Esophagus squamous epithelium (tissue), 5 donors: Measurements from ENCODE around the gene RRP36. TPM values are rescaled to one million over a fixed set of nuclear protein-coding genes. Genes with fewer than 3 reads are reported as not detected.

Source experiments
- DNase-seq: peaks from one replicate; lab custom pipeline; 2025; lab: John Stamatoyannopoulos, UW
- H3K27ac ChIP-seq, 4 donors: fragments of 200-600 bp; sonication (generic); one replicate each; pipeline ENCODE4 v1.5.1; 2016 to 2019; ENCODE audit warnings: mild to moderate bottlenecking in 1 of 4
- H3K27me3 ChIP-seq, 4 donors: fragments of 200-600 bp; sonication (generic); 1 replicate in 3 of 4; 2 replicates in 1 of 4; pipeline versions ENCODE4 v1.5.1 to v1.6.0; 2017 to 2021; ENCODE audit warnings: antibody characterized with exemption in 1 of 4
- H3K36me3 ChIP-seq, 3 donors: fragments of 200-600 bp; sonication (generic); one replicate each; pipeline ENCODE4 v1.5.1; 2016 to 2019
- H3K4me1 ChIP-seq, 3 donors: fragments of 200-600 bp; sonication (generic); one replicate each; pipeline ENCODE4 v1.5.1; 2017 to 2019
- H3K4me3 ChIP-seq, 4 donors: fragments of 200-600 bp; sonication (generic); 1 replicate in 3 of 4; 2 replicates in 1 of 4; pipeline ENCODE4 v1.5.1; 2016 to 2019; ENCODE audit warnings: mild to moderate bottlenecking in 2 of 4, moderate library complexity in 1 of 4
- H3K9me3 ChIP-seq, 3 donors: fragments of 200-600 bp; sonication (generic); one replicate each; pipeline ENCODE4 v1.5.1; 2016 to 2019
- POLR2A ChIP-seq, 4 donors: fragments of 450-650 bp; IDR thresholded peaks; one replicate each; pipeline ENCODE4 v1.6.1; 2017; ENCODE audit warnings: antibody characterized with exemption in 4 of 4, mild to moderate bottlenecking in 4 of 4, moderate library complexity in 3 of 4
- WGBS, 2 donors: methylation state at CpG; one replicate each; pipeline ENCODE4 v1.1.5; 2018; 5-methylcytosine and 5-hydroxymethylcytosine counted together
- intact Hi-C: fragments of 100-400 bp; cut with DNase I; formaldehyde crosslinking; loops from one replicate; pipeline ENCODE4 v1.15.0; 2022
- total RNA-seq, 4 donors: library from RNA; depleted of rRNA; stranded (reverse); fragments of >200 nt; gene quantifications; one replicate each; pipeline ENCODE4 v1.1.0, GENCODE V29; 2016
- TF ChIP-seq, protein P1 (sequence below), 6 experiments: fragments of 450-650 bp in 4 of 6; fragments of 200-600 bp in 2 of 6; sonication (generic) in 2 of 6; IDR thresholded peaks; one replicate each; pipeline ENCODE4 v1.5.1; 2016 to 2019; ENCODE audit warnings: antibody characterized with exemption in 6 of 6, mild to moderate bottlenecking in 4 of 6, moderate library complexity in 4 of 6
- donor health status: DM: yes; HTN: yes; CAD: no.

Gene RRP36
- total RNA-seq, 4 donors from 2014 or later = 52.5 to 66.4 (median 65.4) TPM

DNA sequence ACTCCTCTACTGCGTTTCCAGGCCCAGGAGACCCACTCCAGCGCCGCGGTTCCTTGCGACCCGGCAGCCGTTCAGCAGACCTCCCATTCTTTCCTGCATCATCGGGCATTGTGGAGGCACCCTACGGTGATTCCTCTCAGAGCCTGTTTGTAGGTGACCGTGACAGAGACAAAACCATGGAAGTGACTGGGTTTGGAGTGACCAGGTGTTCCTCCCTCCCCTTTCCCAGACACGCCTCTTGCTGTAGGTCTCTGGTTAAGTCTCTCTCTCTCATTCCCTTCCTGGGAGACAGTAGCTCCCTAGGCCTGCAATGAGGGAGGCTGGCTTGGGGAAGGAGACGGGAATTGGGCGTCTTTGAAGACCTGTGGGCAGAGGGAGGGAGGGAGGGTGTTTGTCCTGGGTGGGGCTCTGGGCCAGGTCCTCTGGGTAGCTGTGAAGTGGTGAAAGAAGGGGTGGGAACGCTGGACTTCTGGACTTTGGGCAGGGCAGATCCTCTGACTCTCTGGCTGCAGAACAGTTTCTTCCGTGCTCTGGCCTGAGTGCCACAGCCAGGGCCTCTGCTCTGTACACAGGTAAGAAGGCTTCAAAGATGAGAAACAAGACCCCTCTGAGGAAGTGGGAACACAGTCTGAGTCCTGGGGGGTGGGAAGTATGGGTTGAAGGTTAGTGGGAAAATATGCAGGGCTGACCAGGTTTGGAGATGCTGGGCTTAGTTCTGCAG is 38.8 kb downstream of the RRP36 start:
- Histone ChIP-seq H3K27me3 (no peaks in the 10 kb centered on the region), H3K36me3 (peaks cover 0 to 63% (median 4%) of the 10 kb centered on the region in 3 donors), H3K27ac (peak overlapping the region; percentile 89 to 97 (median 94)), H3K9me3 (no peaks in the 10 kb centered on the region), H3K4me1 (peaks cover 12 to 37% (median 19%) of the 10 kb centered on the region in 3 donors), H3K4me3 (peak overlapping the region; percentile 83 to 97 (median 90))
- DNase-seq = no peak
- TF ChIP-seq POLR2A (IDR thresholded peaks at IDR 0.05) = no peak
- TF ChIP-seq, protein P1, sequence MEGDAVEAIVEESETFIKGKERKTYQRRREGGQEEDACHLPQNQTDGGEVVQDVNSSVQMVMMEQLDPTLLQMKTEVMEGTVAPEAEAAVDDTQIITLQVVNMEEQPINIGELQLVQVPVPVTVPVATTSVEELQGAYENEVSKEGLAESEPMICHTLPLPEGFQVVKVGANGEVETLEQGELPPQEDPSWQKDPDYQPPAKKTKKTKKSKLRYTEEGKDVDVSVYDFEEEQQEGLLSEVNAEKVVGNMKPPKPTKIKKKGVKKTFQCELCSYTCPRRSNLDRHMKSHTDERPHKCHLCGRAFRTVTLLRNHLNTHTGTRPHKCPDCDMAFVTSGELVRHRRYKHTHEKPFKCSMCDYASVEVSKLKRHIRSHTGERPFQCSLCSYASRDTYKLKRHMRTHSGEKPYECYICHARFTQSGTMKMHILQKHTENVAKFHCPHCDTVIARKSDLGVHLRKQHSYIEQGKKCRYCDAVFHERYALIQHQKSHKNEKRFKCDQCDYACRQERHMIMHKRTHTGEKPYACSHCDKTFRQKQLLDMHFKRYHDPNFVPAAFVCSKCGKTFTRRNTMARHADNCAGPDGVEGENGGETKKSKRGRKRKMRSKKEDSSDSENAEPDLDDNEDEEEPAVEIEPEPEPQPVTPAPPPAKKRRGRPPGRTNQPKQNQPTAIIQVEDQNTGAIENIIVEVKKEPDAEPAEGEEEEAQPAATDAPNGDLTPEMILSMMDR (IDR thresholded peaks at IDR 0.05) = no peak
- WGBS, 2 donors = 5 to 17% methylated on average over 7 to 13 of the region's 15 CpGs
- intact Hi-C loops = loop anchor here (10.0 kb wide), 1 partner anchor 95 kb away; the partner anchor contains the start of gene GNMT

DNA sequence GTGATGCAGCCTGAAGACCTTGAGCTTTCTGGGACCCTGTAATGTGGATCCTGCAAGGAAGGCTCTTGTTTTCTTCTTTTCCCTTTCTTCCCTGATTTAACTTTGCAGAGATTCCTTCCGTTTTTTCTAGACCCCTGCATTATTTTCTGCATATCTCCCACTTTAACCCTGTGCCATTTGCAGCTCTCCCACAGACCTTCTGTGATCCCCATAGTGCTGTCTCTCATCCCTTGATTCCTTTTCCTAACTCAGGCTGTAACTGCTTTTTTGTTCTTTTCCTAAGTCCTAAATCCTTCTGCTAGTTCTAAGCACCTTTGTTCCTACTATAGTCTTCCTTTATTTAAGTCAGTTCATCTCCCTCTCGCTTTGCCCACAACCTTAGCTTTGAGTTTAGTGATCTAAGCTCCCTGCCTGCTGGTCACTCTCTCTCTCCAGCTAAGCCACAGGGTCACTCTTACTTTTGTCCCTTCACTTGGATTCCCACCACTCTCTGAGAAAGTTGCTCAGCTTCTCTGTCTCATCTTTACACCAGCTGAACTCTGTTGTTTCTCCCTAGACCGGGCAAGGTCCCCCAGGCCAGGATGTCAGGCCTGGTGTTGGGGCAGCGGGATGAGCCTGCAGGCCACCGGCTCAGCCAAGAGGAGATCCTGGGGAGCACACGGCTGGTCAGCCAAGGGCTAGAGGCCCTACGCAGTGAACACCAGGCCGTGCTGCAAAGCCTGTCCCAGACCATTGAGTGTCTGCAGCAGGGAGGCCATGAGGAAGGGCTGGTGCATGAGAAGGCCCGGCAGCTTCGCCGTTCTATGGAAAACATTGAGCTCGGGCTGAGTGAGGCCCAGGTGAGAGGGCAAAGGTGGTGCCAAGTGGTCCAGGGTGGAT is 39.6 kb downstream of the RRP36 start:
- peaks cover 12 to 37% (median 19%) of the 10 kb centered on the region in 3 donors for H3K4me1 ChIP-seq
- peak overlapping the region in 2 of 4 donors; percentile 87 to 97 for H3K4me3 ChIP-seq
- no peaks in the 10 kb centered on the region for H3K9me3 ChIP-seq
- 79 to 84% methylated on average over 6 to 7 of the region's 12 CpGs for WGBS, 2 donors
- H3K36me3 ChIP-seq = peaks cover 0 to 63% (median under 1%) of the 10 kb centered on the region in 3 donors
- peak overlapping the region in 2 of 4 donors; percentile 95 to 97 for H3K27ac ChIP-seq
- intact Hi-C loops = loop anchor here (10.0 kb wide), 1 partner anchor 96 kb away; the partner anchor contains the start of gene GNMT
- no peaks in the 10 kb centered on the region for H3K27me3 ChIP-seq
- DNase-seq = no peak
- TF ChIP-seq, protein P1 (IDR thresholded peaks at IDR 0.05) = no peak
- TF ChIP-seq POLR2A (IDR thresholded peaks at IDR 0.05) = no peak

DNA sequence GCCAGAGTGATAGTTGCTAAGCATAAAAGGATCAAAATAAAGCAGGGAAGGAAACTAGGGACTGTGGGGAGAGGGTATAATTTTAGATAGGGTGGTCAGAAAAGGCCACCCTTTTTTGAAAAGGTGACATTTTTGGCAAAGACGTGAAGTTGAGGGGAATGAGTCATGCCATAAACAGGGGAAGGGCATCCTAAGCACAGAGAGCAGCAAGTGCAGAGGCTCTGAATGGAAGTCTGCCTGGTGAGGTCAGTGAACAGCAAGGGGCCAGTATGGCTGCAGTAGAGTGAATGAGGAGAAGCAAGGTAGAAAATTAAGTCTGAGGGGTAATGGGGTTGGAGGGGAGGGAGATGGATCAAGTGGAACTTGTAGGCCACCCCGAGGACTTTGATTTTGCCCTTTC is 40.4 kb downstream of the RRP36 start:
- Histone ChIP-seq H3K4me1 (peaks cover 12 to 37% (median 19%) of the 10 kb centered on the region in 3 donors), H3K27ac (no peak overlapping the region), H3K36me3 (peaks cover 0 to 63% (median 0%) of the 10 kb centered on the region in 3 donors), H3K27me3 (no peaks in the 10 kb centered on the region), H3K9me3 (no peaks in the 10 kb centered on the region), H3K4me3 (no peak overlapping the region)
- 63 to 69% methylated on average over 2 of the region's 2 CpGs for WGBS, 2 donors
- no peak for DNase-seq
- intact Hi-C loops = loop anchor here (10.0 kb wide), 1 partner anchor 97 kb away; the partner anchor contains the start of gene GNMT
- TF ChIP-seq, protein P1 (IDR thresholded peaks at IDR 0.05) = no peak
- TF ChIP-seq POLR2A (IDR thresholded peaks at IDR 0.05) = no peak

DNA sequence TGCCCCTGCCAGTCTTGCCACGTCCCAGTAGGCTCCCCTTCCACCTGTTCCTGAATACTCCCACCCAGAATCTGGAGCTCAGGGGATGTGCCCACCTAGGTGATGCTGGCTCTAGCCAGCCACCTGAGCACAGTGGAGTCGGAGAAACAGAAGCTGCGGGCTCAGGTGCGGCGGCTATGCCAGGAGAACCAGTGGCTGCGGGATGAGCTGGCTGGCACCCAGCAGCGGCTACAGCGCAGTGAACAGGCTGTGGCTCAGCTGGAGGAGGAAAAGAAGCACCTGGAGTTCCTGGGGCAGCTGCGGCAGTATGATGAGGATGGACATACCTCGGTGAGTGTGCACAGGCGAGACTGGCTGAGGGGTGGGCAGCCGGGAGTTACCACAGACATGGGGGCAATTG is 41.4 kb downstream of the RRP36 start:
- 89 to 94% methylated on average over 7 to 12 of the region's 12 CpGs for WGBS, 2 donors
- no peak overlapping the region for H3K4me3 ChIP-seq
- H3K27me3 ChIP-seq = no peaks in the 10 kb centered on the region
- peaks cover 0 to 60% (median 0%) of the 10 kb centered on the region in 3 donors for H3K36me3 ChIP-seq
- H3K9me3 ChIP-seq = no peaks in the 10 kb centered on the region
- no peak overlapping the region for H3K27ac ChIP-seq
- intact Hi-C loops = loop anchor here (10.0 kb wide), 1 partner anchor 98 kb away; the partner anchor contains the start of gene GNMT
- peaks cover 12 to 30% (median 19%) of the 10 kb centered on the region in 3 donors for H3K4me1 ChIP-seq
- TF ChIP-seq, protein P1 (IDR thresholded peaks at IDR 0.05) = no peak
- no peak for TF ChIP-seq POLR2A (IDR thresholded peaks at IDR 0.05)
- DNase-seq = no peak
